22Rv1 (cell line): ENCODE measurements around the gene COX20.

Experiments used
- H3K27ac ChIP-seq: fragments of 450-650 bp; 2 replicates; pipeline ENCODE4 v1.5.1; 2017
- CTCF ChIP-seq: fragments of 450-650 bp; IDR thresholded peaks from 2 replicates; pipeline ENCODE4 v1.5.1; 2017; ENCODE audit warnings: mild to moderate bottlenecking
- ZFX ChIP-seq: fragments of 450-650 bp; IDR thresholded peaks from 2 replicates; pipeline ENCODE4 v1.6.1; 2017; ENCODE audit warnings: antibody characterized with exemption, borderline replicate concordance

The COX20 gene

GRCh38 chr1:244835276-244836134 lies at the start of gene COX20:
TSS of gene COX20 (plus strand) at chr1:244835658. CDS start at chr1:244835715, 57 bp downstream.
- TF ChIP-seq ZFX = no peak
- no peak for TF ChIP-seq CTCF
- peak within 1 kb of the TSS; percentile 100 for H3K27ac ChIP-seq

GRCh38 chr1:244788493-244789275 lies 46.8 kb upstream of the COX20 start:
- no peak for TF ChIP-seq ZFX
- TF ChIP-seq CTCF = no peak
- H3K27ac ChIP-seq = no peak overlapping the region

- H3K27ac ChIP-seq = no peak overlapping the region
- TF ChIP-seq ZFX (no peak), CTCF (no peak)
Observed at GRCh38 chr1:244789276-244789580, 46.2 kb upstream of the COX20 start.

- no peak overlapping the region for H3K27ac ChIP-seq
Observed at GRCh38 chr1:244789731-244790130, 45.7 kb upstream of the COX20 start.

GRCh38 chr1:244791061-244791460 lies 44.4 kb upstream of the COX20 start:
- no peak overlapping the region for H3K27ac ChIP-seq
- no peak for TF ChIP-seq CTCF
- TF ChIP-seq ZFX = no peak

More at GRCh38 chr1:244789731-244790130, 45.7 kb upstream of the COX20 start:
- TF ChIP-seq ZFX = no peak
- TF ChIP-seq CTCF = no peak

GRCh38 chr1:244792188-244792850 lies 43.1 kb upstream of the COX20 start:
- H3K27ac ChIP-seq = no peak overlapping the region
- TF ChIP-seq CTCF (no peak), ZFX (no peak)
